GM23338 (cell line): Measurements from ENCODE around the gene KHK. TPM values are rescaled to one million over a fixed set of nuclear protein-coding genes. Genes with fewer than 3 reads are reported as not detected.

Experiments used
- ATAC-seq: fragments of 200-7000 bp; cut with Tn5 transposase; 3 replicates; pipeline ENCODE4 v1.9.1; 2020
- DNase-seq: peaks from one replicate; pipeline ENCODE4 v3.0.0-alpha.2; 2015; ENCODE audit warnings: low spot score
- H2AFZ ChIP-seq: fragments of 200-600 bp; sonication (generic); 2 replicates; pipeline ENCODE4 v1.8.0; 2016; ENCODE audit warnings: antibody characterized with exemption, mild to moderate bottlenecking, moderate library complexity
- H3F3A ChIP-seq: fragments of 200-600 bp; sonication (generic); replicated peaks from 2 replicates; pipeline ENCODE4 v1.8.0; 2017; ENCODE audit warnings: antibody characterized with exemption, mixed run types, low read depth
- H3K27ac ChIP-seq: fragments of 200-600 bp; sonication (generic); 2 replicates; pipeline ENCODE4 v1.6.1; 2016; ENCODE audit warnings: low read depth
- H3K27me3 ChIP-seq: fragments of 200-600 bp; sonication (generic); 2 replicates; pipeline ENCODE4 v1.8.0; 2016; ENCODE audit warnings: mild to moderate bottlenecking, mixed run types, moderate library complexity; ENCODE audit not compliant: insufficient read depth
- H3K36me3 ChIP-seq: fragments of 200-600 bp; sonication (generic); 2 replicates; pipeline ENCODE4 v1.8.0; 2016; ENCODE audit warnings: mild to moderate bottlenecking; ENCODE audit not compliant: insufficient read depth
- H3K4me1 ChIP-seq: fragments of 200-600 bp; sonication (generic); 2 replicates; pipeline ENCODE4 v1.8.0; 2016; ENCODE audit warnings: mild to moderate bottlenecking, moderate library complexity; ENCODE audit not compliant: insufficient read depth
- H3K4me2 ChIP-seq: fragments of 200-600 bp; sonication (generic); 2 replicates; pipeline ENCODE4 v1.7.1; 2017; ENCODE audit warnings: mixed run types
- H3K4me3 ChIP-seq: fragments of 200-600 bp; sonication (generic); 2 replicates; pipeline ENCODE4 v1.6.1; 2016; ENCODE audit warnings: mixed run types
- H3K79me2 ChIP-seq: fragments of 200-600 bp; sonication (generic); replicated peaks from 2 replicates; pipeline ENCODE4 v1.8.0; 2017; ENCODE audit warnings: mild to moderate bottlenecking; ENCODE audit not compliant: insufficient read depth
- H3K9me2 ChIP-seq: fragments of 200-600 bp; sonication (generic); 2 replicates; pipeline ENCODE4 v1.8.0; 2017; ENCODE audit not compliant: insufficient read depth
- H4K20me1 ChIP-seq: fragments of 200-600 bp; sonication (generic); replicated peaks from 2 replicates; pipeline ENCODE4 v1.8.0; 2017; ENCODE audit warnings: mild to moderate bottlenecking; ENCODE audit not compliant: insufficient read depth
- H3K27ac Mint-ChIP-seq: 2 replicates; pipeline ENCODE4 v1.8.0; 2020; ENCODE audit warnings: inconsistent platforms, mild to moderate bottlenecking, moderate library complexity, mixed read lengths
- H3K27me3 Mint-ChIP-seq: 3 replicates; pipeline ENCODE4 v1.8.0; 2022; ENCODE audit warnings: low read depth, mild to moderate bottlenecking, moderate library complexity, mixed read lengths, inconsistent platforms; ENCODE audit not compliant: insufficient read depth, poor library complexity
- H3K36me3 Mint-ChIP-seq: 3 replicates; pipeline ENCODE4 v1.8.0; 2021; ENCODE audit warnings: low read depth, mild to moderate bottlenecking, inconsistent platforms, moderate library complexity, mixed read lengths
- H3K4me1 Mint-ChIP-seq: 3 replicates; pipeline ENCODE4 v1.8.0; 2020; ENCODE audit warnings: mild to moderate bottlenecking, inconsistent platforms, mixed read lengths
- H3K4me3 Mint-ChIP-seq: 3 replicates; pipeline ENCODE4 v1.8.0; 2021; ENCODE audit warnings: moderate library complexity, mild to moderate bottlenecking, inconsistent platforms, mixed read lengths
- H3K9me3 Mint-ChIP-seq: 3 replicates; pipeline ENCODE4 v1.8.0; 2020; ENCODE audit warnings: moderate library complexity, mild to moderate bottlenecking, inconsistent platforms, mixed read lengths
- EZH2phosphoT487 ChIP-seq: fragments of 200-600 bp; sonication (generic); IDR thresholded peaks from one replicate; pipeline ENCODE4 v1.8.1; 2018; ENCODE audit warnings: antibody characterized with exemption; ENCODE audit not compliant: unreplicated experiment
- NANOG ChIP-seq: IDR thresholded peaks from 2 replicates; pipeline ENCODE4 v1.6.1; 2016; ENCODE audit warnings: antibody characterized with exemption, borderline replicate concordance
- POLR2AphosphoS5 ChIP-seq: IDR thresholded peaks from 2 replicates; pipeline ENCODE4 v1.6.1; 2016; ENCODE audit warnings: antibody characterized with exemption, low read depth
- polyA plus RNA-seq: library from polyadenylated mRNA; unstranded; fragments of >200 nt; fragmentation: Nextera tagmentation; extraction: Ambion mirVana; gene quantifications from 2 replicates; pipeline ENCODE4 v1.2.1, GENCODE V29; 2016
- total RNA-seq: library from RNA; depleted of rRNA; stranded (reverse); fragments of >200 nt; shearing (Covaris generic); gene quantifications from 2 replicates; pipeline ENCODE4 v1.2.3, GENCODE V29; 2014
- TF ChIP-seq, protein P1 (sequence below): IDR thresholded peaks from one replicate; pipeline ENCODE4 v1.6.1; 2018; ENCODE audit warnings: antibody characterized with exemption; ENCODE audit not compliant: unreplicated experiment
- TF ChIP-seq, protein P2 (sequence below), 2 experiments: fragments of 200-600 bp in 1 of 2; sonication (generic) in 1 of 2; conservative IDR thresholded peaks; 2 replicates each; pipeline versions ENCODE4 v1.5.1 to v1.6.1; 2016 to 2017; ENCODE audit warnings: antibody characterized with exemption in 2 of 2, low read depth in 2 of 2, mild to moderate bottlenecking in 2 of 2, moderate library complexity in 1 of 2

Gene KHK
- total and polyA plus RNA-seq, 2 experiments from 2014 or later, result 9.7 TPM

DNA sequence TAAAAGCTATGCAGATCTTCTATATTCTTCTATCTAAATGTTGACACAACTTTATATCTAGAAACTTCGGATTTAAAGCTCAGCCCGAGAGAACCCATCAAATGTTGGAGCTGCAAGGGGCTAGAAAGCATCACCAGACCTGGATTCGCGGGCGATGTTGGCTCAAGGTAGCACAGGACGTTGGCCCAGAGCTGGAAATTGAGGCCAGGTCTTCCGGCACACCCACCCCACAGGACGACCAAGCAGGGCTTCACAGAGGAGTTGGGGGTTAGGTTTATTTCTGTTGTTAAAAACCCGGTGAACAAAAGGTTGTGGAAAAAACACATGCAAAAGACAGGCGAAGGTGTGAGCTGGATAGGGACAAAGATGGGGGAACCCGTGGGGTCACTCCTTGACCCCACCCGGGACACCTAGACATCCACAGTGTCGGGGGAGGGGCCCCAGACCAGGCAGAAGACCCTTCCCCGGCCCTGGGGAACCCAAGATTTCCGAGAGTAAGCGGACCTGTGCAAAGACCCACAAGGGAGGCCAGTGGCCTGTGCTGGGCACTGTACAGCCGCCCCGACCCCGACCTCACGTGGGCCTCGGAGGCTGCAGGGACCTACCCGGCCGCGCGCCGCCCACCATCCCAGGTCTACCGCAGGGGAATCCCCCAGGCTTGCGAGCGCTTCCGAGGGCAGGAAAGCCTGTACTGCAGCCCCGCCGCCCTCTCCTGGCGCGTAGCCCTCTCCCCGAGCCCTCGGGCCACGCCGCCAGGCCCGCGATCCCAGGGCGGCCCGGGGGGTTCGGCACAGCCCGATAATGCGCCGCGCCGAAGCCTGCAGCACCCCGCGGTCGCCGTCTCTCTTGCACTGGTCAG is 36.9 kb upstream of the KHK start (continued):
- TF ChIP-seq, protein P1, sequence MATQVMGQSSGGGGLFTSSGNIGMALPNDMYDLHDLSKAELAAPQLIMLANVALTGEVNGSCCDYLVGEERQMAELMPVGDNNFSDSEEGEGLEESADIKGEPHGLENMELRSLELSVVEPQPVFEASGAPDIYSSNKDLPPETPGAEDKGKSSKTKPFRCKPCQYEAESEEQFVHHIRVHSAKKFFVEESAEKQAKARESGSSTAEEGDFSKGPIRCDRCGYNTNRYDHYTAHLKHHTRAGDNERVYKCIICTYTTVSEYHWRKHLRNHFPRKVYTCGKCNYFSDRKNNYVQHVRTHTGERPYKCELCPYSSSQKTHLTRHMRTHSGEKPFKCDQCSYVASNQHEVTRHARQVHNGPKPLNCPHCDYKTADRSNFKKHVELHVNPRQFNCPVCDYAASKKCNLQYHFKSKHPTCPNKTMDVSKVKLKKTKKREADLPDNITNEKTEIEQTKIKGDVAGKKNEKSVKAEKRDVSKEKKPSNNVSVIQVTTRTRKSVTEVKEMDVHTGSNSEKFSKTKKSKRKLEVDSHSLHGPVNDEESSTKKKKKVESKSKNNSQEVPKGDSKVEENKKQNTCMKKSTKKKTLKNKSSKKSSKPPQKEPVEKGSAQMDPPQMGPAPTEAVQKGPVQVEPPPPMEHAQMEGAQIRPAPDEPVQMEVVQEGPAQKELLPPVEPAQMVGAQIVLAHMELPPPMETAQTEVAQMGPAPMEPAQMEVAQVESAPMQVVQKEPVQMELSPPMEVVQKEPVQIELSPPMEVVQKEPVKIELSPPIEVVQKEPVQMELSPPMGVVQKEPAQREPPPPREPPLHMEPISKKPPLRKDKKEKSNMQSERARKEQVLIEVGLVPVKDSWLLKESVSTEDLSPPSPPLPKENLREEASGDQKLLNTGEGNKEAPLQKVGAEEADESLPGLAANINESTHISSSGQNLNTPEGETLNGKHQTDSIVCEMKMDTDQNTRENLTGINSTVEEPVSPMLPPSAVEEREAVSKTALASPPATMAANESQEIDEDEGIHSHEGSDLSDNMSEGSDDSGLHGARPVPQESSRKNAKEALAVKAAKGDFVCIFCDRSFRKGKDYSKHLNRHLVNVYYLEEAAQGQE, result no peak

DNA sequence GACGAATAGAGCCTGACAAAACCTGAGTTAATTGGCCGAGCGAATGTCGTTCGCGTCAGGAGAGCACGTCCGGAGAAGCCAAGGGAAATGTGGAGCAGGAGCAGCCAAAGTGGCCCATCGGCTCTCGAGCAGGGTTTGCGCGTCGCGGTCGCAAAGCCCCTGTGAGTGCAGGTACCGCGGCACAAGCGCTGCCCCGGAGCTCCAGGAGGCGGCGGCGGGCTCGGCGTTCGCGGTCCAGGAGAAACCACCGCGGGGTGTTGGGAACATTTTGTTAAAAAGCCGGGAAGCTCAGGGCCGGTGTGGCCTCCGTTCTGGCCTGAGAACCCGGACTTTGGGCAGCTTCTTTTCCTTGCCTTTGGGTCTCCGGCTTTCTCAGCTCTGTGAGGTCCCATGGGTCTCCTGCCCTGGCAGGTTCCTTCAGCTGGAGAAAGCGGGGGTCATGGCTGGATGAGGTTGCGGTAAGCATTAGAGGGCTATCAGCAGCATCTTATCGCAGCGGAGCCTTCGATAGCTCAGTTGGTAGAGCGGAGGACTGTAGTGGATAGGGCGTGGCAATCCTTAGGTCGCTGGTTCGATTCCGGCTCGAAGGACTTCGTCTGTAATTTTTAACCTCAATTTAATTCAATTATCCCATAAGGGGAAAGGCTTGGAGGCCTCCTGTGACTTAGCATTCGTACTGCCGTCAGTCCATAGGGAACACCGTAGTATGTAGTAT is 36.1 kb upstream of the KHK start:
- peak; percentile 66 for ATAC-seq
- Histone ChIP-seq H3K9me2 (no peaks in the 10 kb centered on the region), H3K27ac (peak overlapping the region; percentile 61; the same call in 1 of the 2 replicates), H3K79me2 (no peaks in the 10 kb centered on the region), H3F3A (peaks cover 11% of the 10 kb centered on the region), H3K4me2 (peak overlapping the region; percentile 90), H3K36me3 (peaks cover 8% of the 10 kb centered on the region; the same call in 1 of the 2 replicates), H3K4me3 (peak overlapping the region; percentile 99), H3K4me1 (peaks cover 6% of the 10 kb centered on the region; the same call in 1 of the 2 replicates), H2AFZ (peak overlapping the region; percentile 99), H3K27me3 (no peaks in the 10 kb centered on the region), H4K20me1 (no peaks in the 10 kb centered on the region)
- Mint-ChIP-seq H3K36me3 (peaks cover 29% of the 10 kb centered on the region), H3K9me3 (peaks cover 12% of the 10 kb centered on the region), H3K27ac (peak overlapping the region; percentile 94), H3K4me3 (peak overlapping the region; percentile 95), H3K27me3 (peaks cover 23% of the 10 kb centered on the region), H3K4me1 (peaks cover 9% of the 10 kb centered on the region; the same call in 2 of the 3 replicates)
- TF ChIP-seq NANOG (no peak), POLR2AphosphoS5 (peak; percentile 46; the same call in 1 of the 2 replicates), EZH2phosphoT487 (no peak)
- TF ChIP-seq, protein P2, sequence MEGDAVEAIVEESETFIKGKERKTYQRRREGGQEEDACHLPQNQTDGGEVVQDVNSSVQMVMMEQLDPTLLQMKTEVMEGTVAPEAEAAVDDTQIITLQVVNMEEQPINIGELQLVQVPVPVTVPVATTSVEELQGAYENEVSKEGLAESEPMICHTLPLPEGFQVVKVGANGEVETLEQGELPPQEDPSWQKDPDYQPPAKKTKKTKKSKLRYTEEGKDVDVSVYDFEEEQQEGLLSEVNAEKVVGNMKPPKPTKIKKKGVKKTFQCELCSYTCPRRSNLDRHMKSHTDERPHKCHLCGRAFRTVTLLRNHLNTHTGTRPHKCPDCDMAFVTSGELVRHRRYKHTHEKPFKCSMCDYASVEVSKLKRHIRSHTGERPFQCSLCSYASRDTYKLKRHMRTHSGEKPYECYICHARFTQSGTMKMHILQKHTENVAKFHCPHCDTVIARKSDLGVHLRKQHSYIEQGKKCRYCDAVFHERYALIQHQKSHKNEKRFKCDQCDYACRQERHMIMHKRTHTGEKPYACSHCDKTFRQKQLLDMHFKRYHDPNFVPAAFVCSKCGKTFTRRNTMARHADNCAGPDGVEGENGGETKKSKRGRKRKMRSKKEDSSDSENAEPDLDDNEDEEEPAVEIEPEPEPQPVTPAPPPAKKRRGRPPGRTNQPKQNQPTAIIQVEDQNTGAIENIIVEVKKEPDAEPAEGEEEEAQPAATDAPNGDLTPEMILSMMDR (conservative IDR thresholded peaks at IDR 0.05; ENCODE audit: low read depth in 2 of 2), result peak in 1 of 2 experiments; percentile 32; a peak in 1 of 4 replicates
- DNase-seq, result peak; percentile 95
